K562 (cell line): ENCODE data around the gene ZNF74. TPM values are rescaled to one million over a fixed set of nuclear protein-coding genes. Genes with fewer than 3 reads are reported as not detected.

ENCODE experiments used
- ATAC-seq: fragments of 200-7000 bp; cut with Tn5 transposase; 3 replicates; pipeline ENCODE4 v1.9.1; 2020; ENCODE audit warnings: moderate library complexity
- BruUV-seq: library from RNA; stranded (reverse); fragments of 400-500 nt; replicated peaks from 2 replicates; lab custom pipeline; 2021; lab: Mats Ljungman, UMichigan
- CTCF ChIA-PET: fragments of 300-600 bp; formaldehyde crosslinking; extraction: SDS; loops from one replicate; lab custom pipeline; 2021; ENCODE audit warnings: low intra/inter-chr PET ratio; lab: Yijun Ruan, JAX
- POLR2A ChIA-PET: fragments of 300-600, 350-650 bp; sonication (Branson Sonifier 250); formaldehyde crosslinking; extraction: SDS; loops from one replicate; lab custom pipeline; 2021; ENCODE audit warnings: antibody characterized with exemption, inconsistent platforms; lab: Yijun Ruan, JAX
- DNase-seq, 4 experiments: peaks; one replicate each; pipeline versions ENCODE4 v3.0.0 to v3.0.0-alpha.2; 2011 to 2018; ENCODE audit warnings: low spot score in 3 of 4, mixed read lengths in 3 of 4; ENCODE audit errors: extremely low read depth in 1 of 4
- FAIRE-seq: peaks from 2 replicates; lab custom pipeline; 2011; peaks lifted over from hg19 to GRCh38; lab: Jason Lieb, UNC
- H2AFZ ChIP-seq: 2 replicates; pipeline ENCODE4 v1.6.0; 2011; ENCODE audit warnings: low read depth, low read length, control low read depth, inconsistent platforms
- H3K27ac ChIP-seq: fragments of 200-600 bp; 3 replicates; pipeline ENCODE4 v1.8.0; 2011; ENCODE audit warnings: low read depth, mild to moderate bottlenecking, control low read depth, inconsistent platforms, low read length, moderate library complexity, mixed read lengths; ENCODE audit errors: extremely low read depth
- H3K27me3 ChIP-seq, 2 experiments: fragments of 300-600 bp in 1 of 2; 2 replicates in 1 of 2; 3 replicates in 1 of 2; pipeline versions ENCODE4 v1.6.0 to v1.8.0; 2011; ENCODE audit warnings: inconsistent platforms in 2 of 2, low read length in 2 of 2, mild to moderate bottlenecking in 1 of 2, mixed read lengths in 1 of 2, moderate library complexity in 1 of 2; ENCODE audit not compliant: control insufficient read depth in 2 of 2, insufficient read depth in 2 of 2
- H3K36me3 ChIP-seq: fragments of 300-600 bp; 3 replicates; pipeline ENCODE4 v1.8.0; 2011; ENCODE audit warnings: mild to moderate bottlenecking, low read length, inconsistent platforms; ENCODE audit not compliant: control insufficient read depth, insufficient read depth
- H3K4me1 ChIP-seq, 2 experiments: fragments of 200-600 bp in 1 of 2; replicated peaks in 1 of 2; 2 replicates in 1 of 2; 3 replicates in 1 of 2; pipeline versions ENCODE4 v1.5.1 to v1.8.0; 2011; ENCODE audit warnings: inconsistent platforms in 2 of 2, low read length in 2 of 2, mild to moderate bottlenecking in 1 of 2, mixed read lengths in 1 of 2, moderate library complexity in 1 of 2; ENCODE audit not compliant: control insufficient read depth in 2 of 2, insufficient read depth in 2 of 2
- H3K4me2 ChIP-seq: 2 replicates; pipeline ENCODE4 v1.6.1; 2011; ENCODE audit warnings: low read length, control low read depth, inconsistent platforms, mixed read lengths; ENCODE audit not compliant: insufficient read depth
- H3K4me3 ChIP-seq: fragments of 200-600 bp; sonication (generic), shearing (Covaris generic); 2 replicates; pipeline ENCODE4 v1.5.1; 2016; ENCODE audit warnings: control low read depth, inconsistent platforms
- H3K79me2 ChIP-seq: fragments of 200-600 bp; 3 replicates; pipeline ENCODE4 v1.8.0; 2011; ENCODE audit warnings: low read length, inconsistent platforms; ENCODE audit not compliant: control insufficient read depth, insufficient read depth
- H3K9ac ChIP-seq, 2 experiments: 2 replicates each; pipeline versions ENCODE4 v1.6.0 to v1.6.1; 2011; ENCODE audit warnings: low read depth in 2 of 2, low read length in 2 of 2, control low read depth in 1 of 2, inconsistent platforms in 1 of 2, mild to moderate bottlenecking in 1 of 2, mixed read lengths in 1 of 2; ENCODE audit not compliant: insufficient read depth in 1 of 2
- H3K9me1 ChIP-seq: one replicate; pipeline ENCODE4 v1.6.0; 2011; ENCODE audit warnings: inconsistent platforms, mild to moderate bottlenecking, low read length, moderate library complexity; ENCODE audit not compliant: control insufficient read depth, insufficient read depth
- H3K9me3 ChIP-seq: replicated peaks from 2 replicates; pipeline ENCODE4 v1.5.1; 2011; ENCODE audit warnings: low read depth, low read length, inconsistent platforms; ENCODE audit not compliant: control insufficient read depth, insufficient read depth
- H4K20me1 ChIP-seq: replicated peaks from 2 replicates; pipeline ENCODE4 v1.6.1; 2011; ENCODE audit warnings: low read length, inconsistent platforms, mixed read lengths; ENCODE audit not compliant: control insufficient read depth, insufficient read depth
- CBX2 ChIP-seq: fragments of 200-600 bp; sonication (generic); IDR thresholded peaks from one replicate; pipeline ENCODE4 v1.6.1; 2012; ENCODE audit warnings: mild to moderate bottlenecking, low read length, inconsistent platforms; ENCODE audit not compliant: insufficient read depth, poor library complexity, severe bottlenecking
- CXXC5 ChIP-seq: fragments of 250-450 bp; sonication (Bioruptor Pico); IDR thresholded peaks from 2 replicates; pipeline ENCODE4 v1.8.0; 2022; ENCODE audit warnings: inconsistent platforms, mild to moderate bottlenecking, moderate library complexity
- FOXK1 ChIP-seq: sonication (generic); formaldehyde crosslinking; IDR thresholded peaks from 2 replicates; pipeline ENCODE4 v1.8.0; 2022; ENCODE audit warnings: missing genetic modification reagents, mild to moderate bottlenecking, borderline replicate concordance
- HIVEP1 ChIP-seq: fragments of 250-450 bp; sonication (Bioruptor Pico); IDR thresholded peaks from 2 replicates; pipeline ENCODE4 v1.4.0; 2020; ENCODE audit warnings: mild to moderate bottlenecking
- HMG20A ChIP-seq: fragments of 450-650 bp; formaldehyde crosslinking; conservative IDR thresholded peaks from 2 replicates; pipeline ENCODE4 v1.4.0; 2020; ENCODE audit warnings: mild to moderate bottlenecking, mixed read lengths
- HNRNPLL ChIP-seq: fragments of 200-400 bp; formaldehyde crosslinking; IDR thresholded peaks from 2 replicates; pipeline ENCODE4 v1.6.1; 2017; ENCODE audit warnings: low read length, low read depth, mild to moderate bottlenecking; ENCODE audit not compliant: poor library complexity, severe bottlenecking
- NR2F6 ChIP-seq: fragments of 450-650 bp; formaldehyde crosslinking; IDR thresholded peaks from 2 replicates; pipeline ENCODE4 v1.4.0; 2020; ENCODE audit warnings: mild to moderate bottlenecking
- PHTF2 ChIP-seq: fragments of 250-450 bp; sonication (Bioruptor Pico); IDR thresholded peaks from 2 replicates; pipeline ENCODE4 v1.5.0; 2021; ENCODE audit warnings: mild to moderate bottlenecking
- PML ChIP-seq: IDR thresholded peaks from 2 replicates; pipeline ENCODE4 v1.6.1; 2012; ENCODE audit warnings: low read length, inconsistent platforms
- PPARD ChIP-seq: fragments of 250-450 bp; sonication (Bioruptor Pico); IDR thresholded peaks from 2 replicates; pipeline ENCODE4 v1.8.0; 2022; ENCODE audit warnings: inconsistent platforms, mild to moderate bottlenecking, moderate library complexity
- YBX1 ChIP-seq: fragments of 450-650 bp; IDR thresholded peaks from 2 replicates; pipeline ENCODE4 v1.7.1; 2016; ENCODE audit warnings: mild to moderate bottlenecking
- YY1 ChIP-seq, 3 experiments: IDR thresholded peaks; 2 replicates each; pipeline ENCODE4 v1.6.1; 2011; ENCODE audit warnings: low read length in 2 of 3, mild to moderate bottlenecking in 2 of 3, moderate library complexity in 2 of 3, borderline replicate concordance in 1 of 3, control low read depth in 1 of 3, low read depth in 1 of 3; ENCODE audit not compliant: insufficient read depth in 3 of 3, insufficient replicate concordance in 2 of 3, control insufficient read depth in 1 of 3, insufficient read length in 1 of 3; ENCODE audit errors: extremely low read depth in 1 of 3
- ZNF140 ChIP-seq: fragments of 250-450 bp; sonication (Bioruptor Pico); IDR thresholded peaks from 2 replicates; pipeline ENCODE4 v1.8.0; 2021; ENCODE audit warnings: moderate library complexity, mild to moderate bottlenecking, inconsistent platforms
- ZNF3 ChIP-seq: fragments of 250-450 bp; sonication (Bioruptor Pico); IDR thresholded peaks from 2 replicates; pipeline ENCODE4 v1.5.0; 2021; ENCODE audit warnings: mild to moderate bottlenecking, moderate library complexity
- ZNF408 ChIP-seq: fragments of 250-450 bp; sonication (Bioruptor Pico); IDR thresholded peaks from 2 replicates; pipeline ENCODE4 v1.4.0; 2020; ENCODE audit warnings: low read depth, mild to moderate bottlenecking, moderate library complexity
- ZNF41 ChIP-seq: fragments of 250-450 bp; sonication (Bioruptor Pico); conservative IDR thresholded peaks from 2 replicates; pipeline ENCODE4 v1.4.0; 2020; ENCODE audit warnings: mild to moderate bottlenecking
- ZNF561 ChIP-seq: fragments of 450-650 bp; formaldehyde crosslinking; conservative IDR thresholded peaks from 2 replicates; pipeline ENCODE4 v1.4.0; 2020; ENCODE audit warnings: mild to moderate bottlenecking, moderate library complexity
- WGBS: fragments of 100-300 bp; shearing (Covaris generic); methylation state at CpG from one replicate; pipeline ENCODE4 v1.1.6; 2016; ENCODE audit warnings: low coverage, mixed read lengths; ENCODE audit not compliant: insufficient coverage; ENCODE audit errors: missing lambda C conversion rate; 5-methylcytosine and 5-hydroxymethylcytosine counted together
- in situ Hi-C: fragments of 300-500 bp; cut with MboI; formaldehyde crosslinking; loops from 4 replicates; pipeline ENCODE4 v1.15.0; 2018; ENCODE audit warnings: inconsistent platforms, mixed read lengths
- intact Hi-C: fragments of 100-400 bp; cut with micrococcal nuclease; formaldehyde crosslinking; loops from 2 replicates; pipeline ENCODE4 v1.14.2; 2022
- polyA plus RNA-seq, 8 experiments: library from polyadenylated mRNA; depleted of rRNA in 4 of 8; stranded (reverse) in 5 of 8; unstranded in 3 of 8; fragments of >200 nt; fragmentation: Nextera tagmentation in 2 of 8; fragmentation: Illumina TruSeq in 1 of 8; extraction: Ambion mirVana in 2 of 8; extraction: Trizol in 1 of 8; gene quantifications; 2 replicates each; pipeline versions ENCODE4 v1.2.1 to v1.2.3, GENCODE V29; 2011 to 2014; ENCODE audit warnings: inconsistent platforms in 1 of 8, missing spikeins in 1 of 8
- total RNA-seq, 7 experiments: library from RNA; depleted of rRNA in 6 of 7; stranded (reverse); fragments of >200 nt in 6 of 7; fragmentation: Illumina TruSeq in 2 of 7; extraction: Trizol in 2 of 7; gene quantifications; 2 replicates each; pipeline versions ENCODE4 v1.2.1 to v1.2.3, GENCODE V29; 2011 to 2021; ENCODE audit warnings: low replicate concordance in 1 of 7
- TF ChIP-seq, protein P1 (sequence below): fragments of 450-650 bp; formaldehyde crosslinking; IDR thresholded peaks from 2 replicates; pipeline ENCODE4 v1.4.0; 2022; ENCODE audit warnings: missing genetic modification characterization
- TF ChIP-seq, protein P2 (sequence below): fragments of 250-450 bp; sonication (Bioruptor Pico); IDR thresholded peaks from 2 replicates; pipeline ENCODE4 v1.8.0; 2022; ENCODE audit warnings: moderate library complexity, mild to moderate bottlenecking, inconsistent platforms

Gene ZNF74
- total and polyA plus RNA-seq, 9 of the 15 experiments (the other 6 are each of a cell fraction or from before 2014, with no cell fraction given) = 2.4 to 53.5 (median 31.5) TPM

DNA sequence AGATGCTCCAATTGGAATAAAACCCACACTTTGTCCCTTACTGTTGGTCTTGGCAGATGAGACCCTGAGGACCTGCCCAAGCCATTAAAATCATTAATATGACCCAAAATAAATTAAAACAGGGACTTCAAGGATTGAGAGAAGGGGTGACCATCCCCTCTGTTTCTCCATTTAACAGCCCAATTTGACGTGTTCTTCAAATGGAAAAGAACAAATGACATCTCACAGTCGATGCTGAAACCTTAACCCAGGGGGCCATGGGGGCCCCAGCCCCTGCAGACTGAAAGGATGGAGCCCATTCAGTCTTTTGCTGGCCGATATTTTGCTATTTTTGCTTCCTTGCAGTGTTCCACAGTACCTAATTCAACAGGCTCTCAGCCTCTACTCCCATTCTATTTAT is 20.5 kb downstream of the ZNF74 start:
- Histone ChIP-seq H3K36me3 (no peaks in the 10 kb centered on the region), H3K79me2 (no peaks in the 10 kb centered on the region), H3K4me1 (peaks cover 9 to 11% of the 10 kb centered on the region in 2 experiments), H3K9me1 (no peaks in the 10 kb centered on the region), H3K9ac (no peak overlapping the region), H2AFZ (no peak overlapping the region), H3K27me3 (no peaks in the 10 kb centered on the region), H4K20me1 (no peaks in the 10 kb centered on the region), H3K4me2 (no peak overlapping the region), H3K4me3 (no peak overlapping the region), H3K27ac (no peak overlapping the region), H3K9me3 (no peaks in the 10 kb centered on the region)
- in situ Hi-C loops (loop anchor here (25.0 kb wide), 2 partner anchors 273 to 1877 kb away; partner anchors contain the start of gene TMEM191B), intact Hi-C loops (loop anchor here (10.0 kb wide), 2 partner anchors 260 kb away; partner anchors contain the start of gene CCDC188)
- BruUV-seq = no TSS peak
- ChIA-PET CTCF (interaction anchor here (0.7 kb wide), 1 partner anchor 81 kb away, joined by 4 read pairs; the partner anchor contains the start of gene KLHL22), POLR2A (interaction anchor here (0.6 kb wide), 1 partner anchor 32 kb away, joined by 7 read pairs; no protein-coding TSS in a partner anchor)
- ATAC-seq (no peak), DNase-seq (no peak), FAIRE-seq (no peak)
- WGBS = 7% methylated on average over 3 of the region's 3 CpGs
- TF ChIP-seq YBX1 (0 out of 2 replicates have a peak, but pooled peaks have one; percentile 44), HMG20A (CRISPR knock-in tag) (0 out of 2 replicates have a peak, but pooled peaks have one; percentile 46), PPARD (CRISPR knock-in tag) (0 out of 2 replicates have a peak, but pooled peaks have one; percentile 69), PHTF2 (0 out of 2 replicates have a peak, but pooled peaks have one; percentile 45), ZNF408 (peak; percentile 43; the same call in 1 of the 2 replicates), NR2F6 (CRISPR knock-in tag) (0 out of 2 replicates have a peak, but pooled peaks have one; percentile 41), FOXK1 (CRISPR knock-in tag) (peak; percentile 66; the same call in 1 of the 2 replicates), CXXC5 (CRISPR knock-in tag) (peak; percentile 14; the same call in 1 of the 2 replicates), ZNF140 (0 out of 2 replicates have a peak, but pooled peaks have one; percentile 71), ZNF561 (CRISPR knock-in tag) (0 out of 2 replicates have a peak, but pooled peaks have one; percentile 44), CBX2 (no peak), HNRNPLL (no peak), PML (no peak), YY1 (IDR thresholded peaks at IDR 0.05; ENCODE audit: borderline replicate concordance in 1 of 3, control insufficient read depth in 1 of 3, extremely low read depth in 1 of 3, insufficient read depth in 3 of 3, insufficient read length in 1 of 3, insufficient replicate concordance in 2 of 3, low read depth in 1 of 3, low read length in 2 of 3) (no peak), ZNF41 (CRISPR knock-in tag) (0 out of 2 replicates have a peak, but pooled peaks have one; percentile 40), HIVEP1 (CRISPR knock-in tag) (no peak), ZNF3 (CRISPR knock-in tag) (no peak)
- TF ChIP-seq, protein P1, sequence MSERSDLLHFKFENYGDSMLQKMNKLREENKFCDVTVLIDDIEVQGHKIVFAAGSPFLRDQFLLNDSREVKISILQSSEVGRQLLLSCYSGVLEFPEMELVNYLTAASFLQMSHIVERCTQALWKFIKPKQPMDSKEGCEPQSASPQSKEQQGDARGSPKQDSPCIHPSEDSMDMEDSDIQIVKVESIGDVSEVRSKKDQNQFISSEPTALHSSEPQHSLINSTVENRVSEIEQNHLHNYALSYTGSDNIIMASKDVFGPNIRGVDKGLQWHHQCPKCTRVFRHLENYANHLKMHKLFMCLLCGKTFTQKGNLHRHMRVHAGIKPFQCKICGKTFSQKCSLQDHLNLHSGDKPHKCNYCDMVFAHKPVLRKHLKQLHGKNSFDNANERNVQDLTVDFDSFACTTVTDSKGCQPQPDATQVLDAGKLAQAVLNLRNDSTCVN (CRISPR knock-in tag) = peak; percentile 54; the same call in 1 of the 2 replicates
- TF ChIP-seq, protein P2, sequence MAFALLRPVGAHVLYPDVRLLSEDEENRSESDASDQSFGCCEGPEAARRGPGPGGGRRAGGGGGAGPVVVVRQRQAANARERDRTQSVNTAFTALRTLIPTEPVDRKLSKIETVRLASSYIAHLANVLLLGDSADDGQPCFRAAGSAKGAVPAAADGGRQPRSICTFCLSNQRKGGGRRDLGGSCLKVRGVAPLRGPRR (CRISPR knock-in tag) = 0 out of 2 replicates have a peak, but pooled peaks have one; percentile 67
